HG03565 (cell line): ENCODE measurements around the gene TSGA10IP.
A peak's percentile ranks its signal among the peaks of the same experiment; 100 is the strongest.

Experiments used
- ATAC-seq: cut with Tn5 transposase; IDR thresholded peaks from one replicate; pipeline ENCODE4 v1.9.1; 2021; ENCODE audit warnings: mild to moderate bottlenecking, moderate library complexity; ENCODE audit not compliant: unreplicated experiment

The TSGA10IP gene

DNA sequence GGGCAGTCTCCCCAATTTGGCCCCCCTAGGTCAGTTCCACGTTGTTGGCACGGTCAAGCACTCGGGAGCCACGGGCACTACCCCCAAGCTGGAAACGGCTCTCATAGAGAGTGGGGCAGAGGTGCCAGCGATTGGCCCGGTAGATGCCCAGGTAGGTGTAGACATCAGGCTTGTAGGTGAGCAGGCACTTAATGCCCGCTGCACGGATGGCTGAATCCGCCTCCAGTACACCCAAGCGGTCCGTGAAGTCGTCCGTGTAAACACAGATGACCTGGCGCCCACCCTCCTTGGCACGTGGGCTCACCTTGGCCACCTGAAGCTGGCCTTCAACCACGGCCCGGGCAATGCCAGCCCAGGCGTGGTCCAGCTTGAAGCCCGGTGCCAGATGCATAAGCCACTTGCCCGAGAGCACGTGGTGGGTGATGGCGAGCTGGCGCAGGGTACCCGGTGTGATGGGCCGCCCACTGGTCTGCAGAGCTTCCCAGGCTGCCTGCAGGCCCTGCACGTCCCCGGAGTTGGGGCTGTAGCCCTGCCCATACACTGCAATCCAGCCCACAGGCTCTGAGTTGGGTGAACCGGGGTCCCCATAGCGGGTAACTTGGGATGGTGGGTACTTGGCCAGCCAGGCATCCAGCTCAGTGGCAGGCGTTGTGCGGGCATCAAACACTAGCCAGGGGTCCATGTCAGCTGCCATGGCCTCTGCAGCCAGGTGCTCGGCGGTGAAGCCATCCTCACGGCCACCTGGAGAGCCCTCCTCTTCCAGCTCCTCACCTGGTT, 27.7 kb upstream of the TSGA10IP start:
- ATAC-seq = no peak

- ATAC-seq = peak; percentile 32
Observed at GRCh38 chr11:65918211-65919140, 26.8 kb upstream of the TSGA10IP start, which contains the start of gene C11orf68. Gene C11orf68, minus strand, starts transcription at chr11:65919062. Its CDS starts 31 bp downstream, at chr11:65919031.

DNA sequence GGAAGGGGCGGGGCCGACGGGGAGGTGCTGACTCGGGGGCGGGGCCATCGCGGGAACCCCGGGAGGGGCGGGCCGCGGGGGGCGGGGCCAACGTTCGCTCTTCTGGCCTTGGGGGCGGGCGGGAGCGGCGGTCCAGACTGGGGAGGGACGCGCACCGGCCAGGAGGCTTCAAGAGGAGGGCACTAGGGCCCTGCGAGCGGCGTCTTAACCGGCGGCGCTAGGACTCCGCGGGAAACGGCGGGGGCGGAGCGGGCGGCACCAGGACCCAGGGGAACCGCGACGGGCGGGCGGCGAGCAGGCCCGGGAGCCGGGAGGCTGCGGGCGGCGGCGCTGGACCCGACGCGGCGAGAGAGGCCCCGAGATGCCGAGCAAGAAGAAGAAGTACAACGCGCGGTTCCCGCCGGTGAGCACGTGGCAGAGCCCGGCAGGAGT, 26.1 kb upstream of the TSGA10IP start, which contains the start of gene DRAP1:
Gene DRAP1, plus strand, starts transcription at position 286 of the 432 bp plus-strand sequence. Its CDS starts 76 bp downstream, at position 362.
- ATAC-seq = peak; percentile 66

DNA sequence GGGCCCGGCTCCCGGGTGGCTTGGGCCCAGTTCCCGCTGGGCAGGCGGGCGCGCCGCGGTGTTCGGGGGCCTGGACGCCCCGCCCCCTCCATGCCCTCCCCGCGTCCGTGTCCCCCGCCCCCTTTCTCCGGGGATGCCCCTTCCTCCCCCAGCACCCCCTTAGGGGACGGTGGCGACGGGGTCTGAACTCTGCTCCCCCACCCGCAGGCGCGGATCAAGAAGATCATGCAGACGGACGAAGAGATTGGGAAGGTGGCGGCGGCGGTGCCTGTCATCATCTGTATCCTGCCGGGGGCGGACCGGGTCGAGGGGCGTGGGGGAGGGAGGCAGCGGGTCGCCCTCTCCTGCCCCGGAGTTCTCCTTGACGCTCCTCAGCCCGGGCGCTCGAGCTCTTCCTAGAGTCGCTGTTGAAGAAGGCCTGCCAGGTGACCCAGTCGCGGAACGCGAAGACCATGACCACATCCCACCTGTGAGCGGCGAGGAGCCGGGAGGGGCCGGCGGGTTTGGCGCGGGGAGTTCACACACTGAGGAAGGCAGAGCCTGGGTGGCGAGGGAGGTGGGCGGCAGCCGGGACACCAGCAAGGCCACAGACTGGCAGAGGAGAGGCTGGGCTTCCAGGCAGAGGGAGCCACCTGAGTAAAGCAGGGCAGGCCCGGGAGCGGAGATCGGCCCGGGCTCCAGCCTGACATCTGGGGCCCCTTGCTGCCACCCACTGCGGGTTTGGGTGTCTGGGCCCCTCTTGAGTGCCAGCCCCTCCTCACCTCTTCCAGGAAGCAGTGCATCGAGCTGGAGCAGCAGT, 25.5 kb upstream of the TSGA10IP start:
- peak; percentile 24 for ATAC-seq

DNA sequence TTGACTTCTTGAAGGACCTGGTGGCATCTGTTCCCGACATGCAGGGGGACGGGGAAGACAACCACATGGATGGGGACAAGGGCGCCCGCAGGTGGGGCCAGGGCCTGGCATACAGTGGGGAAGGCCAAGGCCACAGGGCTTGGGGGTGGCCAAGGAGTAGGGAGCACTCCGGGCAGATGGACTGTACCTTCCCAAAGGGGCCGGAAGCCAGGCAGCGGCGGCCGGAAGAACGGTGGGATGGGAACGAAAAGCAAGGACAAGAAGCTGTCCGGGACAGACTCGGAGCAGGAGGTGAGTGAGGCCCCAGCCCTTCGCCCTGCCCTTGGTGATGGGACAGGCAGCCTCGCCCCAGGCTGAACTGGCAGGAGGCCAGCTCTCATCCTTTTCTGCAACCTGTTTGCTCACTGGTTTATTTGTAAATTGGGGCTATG, 24.9 kb upstream of the TSGA10IP start:
- no peak for ATAC-seq

GRCh38 chr11:65921033-65921555, 24.2 kb upstream of the TSGA10IP start:
- ATAC-seq = no peak

- no peak for ATAC-seq
Observed at GRCh38 chr11:65921876-65922275, 23.4 kb upstream of the TSGA10IP start.

DNA sequence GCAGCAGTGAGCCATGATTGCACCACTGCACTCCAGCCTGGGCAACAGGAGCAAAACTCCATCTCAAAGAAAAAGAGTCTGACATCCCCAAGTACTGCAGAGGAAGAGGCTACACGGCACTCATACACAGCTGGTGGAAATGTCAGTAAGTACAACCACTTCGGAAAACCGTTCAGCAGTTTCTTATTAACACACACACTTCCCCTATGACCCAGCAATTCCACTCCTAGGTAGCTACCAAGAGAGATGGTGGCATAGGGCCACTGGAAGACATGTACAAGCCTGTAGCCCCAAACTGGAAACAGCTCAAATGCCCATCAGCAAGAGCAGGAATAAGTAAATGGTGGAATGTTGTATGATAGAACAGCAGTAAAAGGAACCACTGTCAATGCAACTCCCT, 22.7 kb upstream of the TSGA10IP start:
- no peak for ATAC-seq

DNA sequence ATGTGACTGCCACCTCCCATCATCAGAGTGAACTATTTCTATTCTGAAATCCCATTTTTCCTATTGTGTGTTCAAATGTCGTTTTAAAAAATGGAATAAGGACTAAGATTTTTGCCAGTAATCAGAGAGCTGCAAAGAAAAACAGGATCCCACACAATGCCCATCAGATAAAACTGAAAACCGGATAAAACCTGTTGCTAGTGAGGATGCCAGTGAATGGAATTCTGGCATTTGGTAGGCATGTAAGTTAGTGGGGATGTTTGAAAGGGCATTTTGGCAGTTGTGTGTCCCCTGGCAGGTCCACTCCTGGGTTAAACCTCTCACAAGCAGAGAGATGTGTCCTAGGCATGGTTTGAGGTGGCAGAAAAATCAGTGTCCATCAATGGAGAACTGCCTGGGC, 19.9 kb upstream of the TSGA10IP start:
- no peak for ATAC-seq

DNA sequence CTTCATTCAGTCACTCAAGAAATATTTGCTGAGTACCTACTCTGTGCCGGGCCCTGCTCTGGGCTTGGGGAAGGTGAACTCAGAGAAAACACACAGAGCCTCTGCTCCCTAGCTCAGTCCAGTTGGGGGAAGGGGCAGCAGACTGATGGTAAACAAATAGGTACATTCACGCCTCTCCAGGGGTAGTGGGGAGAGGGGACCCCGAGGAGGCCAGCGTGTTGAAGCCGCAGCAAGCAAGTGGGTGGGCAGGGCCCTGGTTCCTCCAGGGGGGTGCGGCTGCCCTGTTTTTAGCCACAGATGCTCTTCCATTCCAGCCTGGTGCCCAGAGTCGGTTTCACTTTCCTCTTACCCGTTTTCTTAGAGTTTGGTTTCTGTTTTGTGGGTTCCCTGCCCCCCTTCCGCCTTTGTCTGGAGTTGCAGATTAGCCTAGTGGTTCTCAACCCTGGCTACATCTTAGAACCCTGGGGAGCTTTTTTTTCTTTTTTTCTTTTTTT, 17.3 kb upstream of the TSGA10IP start:
- no peak for ATAC-seq

DNA sequence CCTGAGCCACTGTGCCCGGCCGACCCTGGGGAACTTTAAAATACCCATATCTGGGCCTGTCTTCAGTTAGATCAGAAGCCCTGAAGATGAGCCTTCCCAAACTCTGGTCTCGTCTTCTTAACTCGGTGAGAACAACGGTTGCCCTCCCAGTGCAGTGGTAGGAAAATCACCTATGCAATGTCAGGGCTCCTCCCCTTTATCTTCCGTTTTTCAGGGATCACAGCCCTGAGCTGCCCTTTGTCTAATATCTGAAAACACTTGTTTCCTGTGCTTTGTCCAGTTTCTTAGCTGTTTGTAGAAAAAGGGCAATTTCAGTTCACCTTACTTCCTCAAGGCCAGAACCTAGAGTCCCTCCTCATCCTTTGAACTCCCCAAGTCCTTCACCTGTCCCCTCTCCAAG, 16.6 kb upstream of the TSGA10IP start:
- no peak for ATAC-seq

DNA sequence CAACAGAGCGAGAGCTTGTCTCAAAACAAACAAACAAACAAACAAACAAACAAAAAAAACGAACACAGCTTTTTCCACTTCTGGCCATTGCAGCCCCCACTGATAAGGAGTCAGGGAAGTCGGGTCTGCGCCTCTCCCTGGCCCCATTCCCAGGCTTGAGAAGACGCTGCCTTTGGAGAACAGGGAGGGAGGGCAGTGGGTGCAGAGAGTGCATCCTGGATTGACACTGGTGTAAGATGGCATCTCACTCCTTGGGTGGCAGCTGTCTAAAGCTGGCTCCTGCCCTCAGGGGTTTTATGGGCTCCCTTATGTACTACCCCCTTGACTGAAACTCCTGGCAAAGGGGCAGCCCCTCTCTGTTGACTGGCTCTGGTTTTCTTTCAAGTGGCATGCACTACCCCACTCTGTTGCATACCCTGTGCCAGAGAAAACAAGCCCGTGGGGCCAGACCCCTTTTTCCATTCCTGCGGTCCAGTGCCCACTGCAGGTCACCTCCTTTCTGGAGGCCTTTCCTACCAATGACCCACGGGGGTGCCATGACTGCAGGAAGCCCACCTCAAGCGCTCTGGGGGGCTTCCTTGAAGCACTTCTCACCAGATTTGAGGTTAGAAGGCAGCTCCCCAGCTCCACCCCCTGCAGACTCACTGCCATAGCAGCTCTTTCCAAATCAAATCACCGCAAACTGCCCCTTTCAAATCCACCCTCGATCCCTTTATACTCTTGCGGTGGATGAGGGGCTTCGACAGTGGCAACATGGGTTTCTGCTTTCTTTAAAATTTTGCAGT, 13.3 kb upstream of the TSGA10IP start:
- ATAC-seq = no peak

- no peak for ATAC-seq
Observed at GRCh38 chr11:65932558-65932919, 12.7 kb upstream of the TSGA10IP start.

DNA sequence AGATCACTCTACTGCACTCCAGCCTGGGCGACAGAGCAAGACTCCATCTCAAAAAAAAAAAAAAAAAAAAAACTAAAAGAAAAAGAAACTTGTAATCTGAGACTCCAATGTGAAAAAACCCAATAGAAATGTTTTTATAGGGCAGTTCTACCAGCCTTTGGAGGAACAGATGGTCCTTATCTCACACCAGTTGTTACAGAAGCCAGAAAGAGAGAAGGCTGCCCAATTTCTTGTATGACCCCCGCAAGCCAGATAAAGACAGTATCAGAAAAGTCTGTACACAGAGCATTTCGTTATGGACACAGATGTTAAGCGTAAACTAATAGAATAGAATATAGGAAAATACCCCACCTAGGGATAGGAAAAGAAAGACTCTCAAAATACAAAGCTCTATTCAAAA, 11.3 kb upstream of the TSGA10IP start:
- ATAC-seq = no peak

- no peak for ATAC-seq
Observed at GRCh38 chr11:65937766-65938165, 7.5 kb upstream of the TSGA10IP start.

DNA sequence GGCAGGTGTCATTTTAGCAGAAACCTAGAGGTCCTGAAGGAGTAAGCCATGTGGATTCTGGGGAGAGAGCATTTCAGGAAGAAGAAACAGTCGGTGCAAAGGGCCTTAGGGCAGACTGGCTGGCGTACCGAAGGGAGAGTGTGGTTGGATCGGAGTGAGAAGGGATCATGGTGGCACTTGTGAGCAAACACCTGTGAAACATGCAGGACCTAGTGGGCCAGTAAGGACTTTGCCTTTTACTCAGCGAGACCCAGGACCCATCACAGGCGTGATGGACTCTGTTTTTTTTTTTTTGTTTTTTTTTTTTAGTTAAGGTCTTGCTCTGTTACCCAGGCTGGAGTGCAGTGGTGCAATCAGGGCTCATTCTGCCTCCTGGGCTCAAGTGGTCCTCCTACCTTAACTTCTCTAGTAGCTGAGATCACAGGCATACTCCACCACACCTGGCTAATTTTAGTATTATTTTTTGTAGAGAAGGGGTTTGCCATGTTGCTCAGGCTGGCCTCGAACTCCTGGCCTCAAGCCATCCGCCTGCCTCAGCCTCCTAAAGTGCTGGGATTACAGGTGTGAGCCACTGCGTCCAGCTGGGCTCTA, 3.5 kb upstream of the TSGA10IP start:
- no peak for ATAC-seq

DNA sequence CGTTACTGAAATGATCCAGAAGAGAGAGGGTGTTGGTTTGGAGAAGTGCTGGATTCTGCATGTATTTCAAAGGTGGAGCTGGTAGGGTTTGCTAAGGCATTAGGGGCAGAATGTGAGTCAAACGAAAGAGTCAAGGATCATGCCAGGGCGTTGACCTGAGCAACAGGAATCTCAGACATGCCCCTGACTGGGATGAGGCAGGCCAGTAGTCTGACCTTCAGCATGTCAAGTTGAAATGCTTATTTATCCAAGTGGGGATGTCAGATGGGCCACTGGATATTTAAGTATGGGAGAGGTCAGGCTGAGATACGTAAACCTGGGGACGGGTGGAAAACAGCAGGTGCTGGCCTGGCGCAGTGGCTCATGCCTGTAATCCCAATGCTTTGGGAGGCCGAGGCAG, 2.7 kb upstream of the TSGA10IP start:
- no peak for ATAC-seq

DNA sequence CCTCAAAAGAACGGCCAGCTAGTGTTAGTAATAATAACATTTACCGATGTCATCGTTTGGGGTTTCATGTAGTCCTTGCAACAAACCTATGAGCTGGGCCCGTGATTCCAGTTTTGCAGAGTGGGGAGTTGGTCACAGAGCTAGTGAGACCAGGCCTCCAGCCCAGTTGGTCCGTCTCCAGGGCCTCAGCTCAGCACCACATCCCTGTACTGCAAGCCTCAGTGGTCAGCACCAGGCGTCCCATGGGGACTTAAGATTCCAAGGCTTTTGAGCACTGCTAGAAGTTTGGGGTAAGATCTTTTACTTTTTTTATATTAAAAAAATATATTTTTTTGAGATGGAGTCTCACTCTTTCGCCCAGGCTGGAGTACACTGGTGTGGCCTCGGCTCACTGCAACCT, 1.1 kb upstream of the TSGA10IP start:
- no peak for ATAC-seq

DNA sequence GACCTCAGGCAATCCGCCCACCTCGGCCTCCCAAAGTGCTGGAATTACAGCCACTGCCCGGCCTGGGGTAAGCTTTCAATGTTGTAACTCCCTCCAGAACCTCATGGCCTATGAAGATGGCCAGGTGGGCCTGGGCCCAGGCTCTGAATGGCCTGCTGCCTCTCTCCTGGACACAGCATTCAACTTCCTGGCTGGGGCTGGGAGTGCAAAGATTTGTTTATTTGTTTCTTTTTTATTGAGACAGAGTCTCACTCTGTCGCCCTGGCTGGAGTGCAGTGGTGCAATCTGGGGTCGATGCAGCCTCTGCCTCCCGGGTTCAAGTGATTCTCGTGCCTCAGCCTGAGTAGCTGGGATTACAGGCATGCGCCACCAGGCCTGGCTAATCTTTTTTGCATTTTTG, 513 bp upstream of the TSGA10IP start:
- no peak for ATAC-seq
